NCI-H524 (cell line): ENCODE results near the gene TNFAIP2.

Source experiments
- DNase-seq, 2 experiments: peaks; one replicate each; lab custom pipeline; 2025; lab: John Stamatoyannopoulos, UW

TNFAIP2 gene

GRCh38 chr14:103122585-103122946, 695 bp upstream of the TNFAIP2 start:
- DNase-seq = peak in 1 of 2 experiments; percentile 53

GRCh38 chr14:103123634-103124500, 606 bp downstream of the TNFAIP2 start:
- no peak for DNase-seq

GRCh38 chr14:103124501-103125001, 1.3 kb downstream of the TNFAIP2 start:
- DNase-seq = no peak

GRCh38 chr14:103125098-103126070, 2.1 kb downstream of the TNFAIP2 start:
- DNase-seq = no peak

GRCh38 chr14:103126088-103126872, 3.0 kb downstream of the TNFAIP2 start:
- DNase-seq = no peak

GRCh38 chr14:103126873-103127304, 3.6 kb downstream of the TNFAIP2 start:
- peak; percentile 58 to 78 for DNase-seq

GRCh38 chr14:103127356-103127755, 4.1 kb downstream of the TNFAIP2 start:
- no peak for DNase-seq

GRCh38 chr14:103127861-103128598, 4.8 kb downstream of the TNFAIP2 start:
- DNase-seq = no peak

- no peak for DNase-seq
Measured at GRCh38 chr14:103128631-103129300, 5.5 kb downstream of the TNFAIP2 start.

- DNase-seq = no peak
Measured at GRCh38 chr14:103129301-103130016, 6.2 kb downstream of the TNFAIP2 start.

GRCh38 chr14:103130017-103130764, 6.9 kb downstream of the TNFAIP2 start:
- no peak for DNase-seq

GRCh38 chr14:103130965-103131364, 7.7 kb downstream of the TNFAIP2 start:
- peak; percentile 46 to 80 for DNase-seq

- no peak for DNase-seq
Measured at GRCh38 chr14:103131580-103131979, 8.3 kb downstream of the TNFAIP2 start.

GRCh38 chr14:103132381-103133209, 9.3 kb downstream of the TNFAIP2 start:
- no peak for DNase-seq

- DNase-seq = no peak
Measured at GRCh38 chr14:103133210-103134140, 10.2 kb downstream of the TNFAIP2 start.

- no peak for DNase-seq
Measured at GRCh38 chr14:103134405-103134804, 11.1 kb downstream of the TNFAIP2 start.

GRCh38 chr14:103134919-103135318, 11.7 kb downstream of the TNFAIP2 start:
- DNase-seq = no peak
